ENCODE results near the gene UMAD1. TPM values are rescaled to one million over a fixed set of nuclear protein-coding genes. Genes with fewer than 3 reads are reported as not detected.

The UMAD1 gene
- total and polyA plus RNA-seq, 2 of the 13 experiments (the other 11 are each of a cell fraction or from before 2014, with no cell fraction given): 16.8 to 17.6 TPM

DNA sequence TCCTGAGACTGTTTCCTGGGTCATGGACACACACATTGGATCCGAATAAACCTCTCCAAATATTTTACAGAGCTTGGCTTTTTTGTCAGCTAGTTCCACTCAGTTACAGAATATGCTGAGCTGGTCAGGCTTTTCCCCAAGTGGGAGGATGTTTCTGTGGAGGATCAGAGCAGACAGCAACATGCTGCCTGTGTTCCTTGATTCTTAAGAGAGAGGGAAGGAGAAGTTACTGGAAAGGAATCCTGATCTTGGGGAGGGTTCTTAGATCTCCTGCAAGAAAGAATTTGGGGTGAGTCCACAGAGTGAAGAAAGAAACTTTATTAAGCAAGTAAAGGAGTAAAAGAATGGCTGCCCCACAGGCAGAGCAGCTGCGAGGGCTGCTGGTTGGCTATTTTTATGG, 154.7 kb downstream of the UMAD1 start:
- no peak overlapping the region for H3K9ac ChIP-seq (ENCODE audit: insufficient read depth, low read depth, low read length)
- DNase-seq (ENCODE audit: low spot score): no peak
- H3K4me3 ChIP-seq (replicated peaks in 1 of 3; ENCODE audit: insufficient read depth in 1 of 3, low read depth in 2 of 3, low read length in 3 of 3): no peak overlapping the region
- no peaks in the 10 kb centered on the region for H3K79me2 ChIP-seq (ENCODE audit: insufficient read depth, low read length)
- no peak for TF ChIP-seq CREBL2 (CRISPR knock-in tag; IDR thresholded peaks at IDR 0.05; ENCODE audit: borderline replicate concordance)
- no peak for TF ChIP-seq SRSF1 (optimal IDR thresholded peaks at IDR 0.05; ENCODE audit: low read depth, low read length)
- no peak for TF ChIP-seq ZNF761 (CRISPR knock-in tag; conservative IDR thresholded peaks at IDR 0.05)
- no peak for TF ChIP-seq SYNCRIP (IDR thresholded peaks at IDR 0.05; ENCODE audit: insufficient read depth, low read depth, low read length)
- TF ChIP-seq, protein P1, sequence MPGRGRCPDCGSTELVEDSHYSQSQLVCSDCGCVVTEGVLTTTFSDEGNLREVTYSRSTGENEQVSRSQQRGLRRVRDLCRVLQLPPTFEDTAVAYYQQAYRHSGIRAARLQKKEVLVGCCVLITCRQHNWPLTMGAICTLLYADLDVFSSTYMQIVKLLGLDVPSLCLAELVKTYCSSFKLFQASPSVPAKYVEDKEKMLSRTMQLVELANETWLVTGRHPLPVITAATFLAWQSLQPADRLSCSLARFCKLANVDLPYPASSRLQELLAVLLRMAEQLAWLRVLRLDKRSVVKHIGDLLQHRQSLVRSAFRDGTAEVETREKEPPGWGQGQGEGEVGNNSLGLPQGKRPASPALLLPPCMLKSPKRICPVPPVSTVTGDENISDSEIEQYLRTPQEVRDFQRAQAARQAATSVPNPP (CRISPR knock-in tag; IDR thresholded peaks at IDR 0.05): no peak
- TF ChIP-seq TOE1 (CRISPR knock-in tag; IDR thresholded peaks at IDR 0.05): no peak
- no peak for TF ChIP-seq FOSL1 (CRISPR knock-in tag; IDR thresholded peaks at IDR 0.05; ENCODE audit: borderline replicate concordance)
- TF ChIP-seq POLR2AphosphoS5 (IDR thresholded peaks at IDR 0.05; ENCODE audit: low read depth, low read length): no peak
- no peak for TF ChIP-seq SNRNP70 (IDR thresholded peaks at IDR 0.05; ENCODE audit: low read depth, low read length)
- no peak for TF ChIP-seq CBX1 (IDR thresholded peaks at IDR 0.05; ENCODE audit: low read depth)
- no peak for TF ChIP-seq ATF1 (CRISPR knock-in tag; IDR thresholded peaks at IDR 0.05)
- TF ChIP-seq, protein P2, sequence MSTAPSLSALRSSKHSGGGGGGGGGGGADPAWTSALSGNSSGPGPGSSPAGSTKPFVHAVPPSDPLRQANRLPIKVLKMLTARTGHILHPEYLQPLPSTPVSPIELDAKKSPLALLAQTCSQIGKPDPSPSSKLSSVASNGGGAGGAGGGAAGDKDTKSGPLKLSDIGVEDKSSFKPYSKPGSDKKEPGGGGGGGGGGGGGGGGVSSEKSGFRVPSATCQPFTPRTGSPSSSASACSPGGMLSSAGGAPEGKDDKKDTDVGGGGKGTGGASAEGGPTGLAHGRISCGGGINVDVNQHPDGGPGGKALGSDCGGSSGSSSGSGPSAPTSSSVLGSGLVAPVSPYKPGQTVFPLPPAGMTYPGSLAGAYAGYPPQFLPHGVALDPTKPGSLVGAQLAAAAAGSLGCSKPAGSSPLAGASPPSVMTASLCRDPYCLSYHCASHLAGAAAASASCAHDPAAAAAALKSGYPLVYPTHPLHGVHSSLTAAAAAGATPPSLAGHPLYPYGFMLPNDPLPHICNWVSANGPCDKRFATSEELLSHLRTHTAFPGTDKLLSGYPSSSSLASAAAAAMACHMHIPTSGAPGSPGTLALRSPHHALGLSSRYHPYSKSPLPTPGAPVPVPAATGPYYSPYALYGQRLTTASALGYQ (CRISPR knock-in tag; IDR thresholded peaks at IDR 0.05): no peak
- TF ChIP-seq TEAD2 (CRISPR knock-in tag; IDR thresholded peaks at IDR 0.05): no peak
- no peak overlapping the region for H3K27ac ChIP-seq (ENCODE audit: extremely low read length, insufficient read depth, low read length)
- 0 out of 2 replicates have a peak, but pooled peaks cover 4% of the 10 kb centered on the region for H3K4me1 ChIP-seq (ENCODE audit: insufficient read depth, low read length)
- H3K4me2 ChIP-seq (ENCODE audit: low read depth, low read length): no peak overlapping the region
- no peak for FAIRE-seq
- no peaks in the 10 kb centered on the region for H3K9me3 ChIP-seq (ENCODE audit: low read length)
- in situ Hi-C loops (cut with HindIII; ENCODE audit: extremely low pct_ligation_motif_present, low pct_unique_long_range_greater_than_20kb) (no loop called here), intact Hi-C loops (cut with micrococcal nuclease; ENCODE audit: unreplicated experiment) (no loop called here)
- no peaks in the 10 kb centered on the region for H3K27me3 ChIP-seq (ENCODE audit: control insufficient read depth in 1 of 2, insufficient read depth in 2 of 2, low read length in 2 of 2)
- no peak for ATAC-seq
- H3K36me3 ChIP-seq (replicated peaks in 1 of 2; ENCODE audit: control insufficient read depth in 1 of 2, insufficient read depth in 2 of 2, low read length in 2 of 2): no peaks in the 10 kb centered on the region; a peak in 1 of 5 replicates
- no peak overlapping the region for H2AFZ ChIP-seq (ENCODE audit: low read length)
- ChIA-PET CTCF (ENCODE audit: low intra/inter-chr PET ratio, low total read pairs) (no interaction called here), POLR2A (no interaction called here)
- no peaks in the 10 kb centered on the region for H4K20me1 ChIP-seq (ENCODE audit: insufficient read depth, low read length)
- BruUV-seq (replicated peaks): no TSS peak
- WGBS (ENCODE audit: low lambda C conversion rate): 85% methylated on average over 2 of the region's 2 CpGs
